ENCODE data around the gene COX4I1. TPM values are rescaled to one million over a fixed set of nuclear protein-coding genes. Genes with fewer than 3 reads are reported as not detected.
"Not testable (repeated sequence)": the region's sequence is repeated elsewhere in the genome, so short reads cannot be mapped to it uniquely, and the experiment has no call there.

COX4I1 gene
- total RNA-seq, 1 experiment from 2014 or later: 506 TPM

DNA sequence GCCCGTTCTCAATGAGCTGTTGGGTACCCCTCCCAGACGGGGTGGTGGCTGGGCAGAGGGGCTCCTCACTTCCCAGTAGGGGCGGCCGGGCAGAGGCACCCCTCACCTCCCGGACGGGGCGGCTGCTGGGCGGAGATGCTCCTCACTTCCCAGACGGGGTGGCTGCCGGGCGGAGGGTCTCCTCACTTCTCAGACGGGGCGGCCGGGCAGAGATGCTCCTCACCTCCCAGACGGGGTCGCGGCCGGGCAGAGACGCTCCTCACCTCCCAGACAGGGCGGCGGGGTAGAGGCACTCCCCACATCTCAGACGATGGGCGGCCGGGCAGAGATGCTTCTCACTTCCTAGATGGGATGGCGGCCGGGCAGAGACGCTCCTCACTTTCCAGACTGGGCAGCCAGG is 8.6 kb downstream of the COX4I1 start:
- not testable (repeated sequence) for H3K14ac ChIP-seq (ENCODE audit: insufficient read depth, low read length); H3K27me3 Mint-ChIP-seq (ENCODE audit: low read depth); H2BK12ac ChIP-seq (ENCODE audit: insufficient read length, low read depth, low read length); H2BK5ac ChIP-seq (ENCODE audit: insufficient read length, low read length); H3K4me2 ChIP-seq (ENCODE audit: insufficient read depth, insufficient read length, low read length); H3K23ac ChIP-seq (ENCODE audit: insufficient read length, low read depth, low read length); H3K56ac ChIP-seq (ENCODE audit: insufficient read length, low read depth, low read length); H3K27ac ChIP-seq (ENCODE audit: insufficient read length, low read depth, low read length); H3K79me2 ChIP-seq (ENCODE audit: insufficient read depth, low read length); H3K4me1 ChIP-seq (ENCODE audit: insufficient read depth, low read length); DNase-seq; H3K9ac ChIP-seq (ENCODE audit: extremely low read depth, insufficient read length, low read length); H3T11ph ChIP-seq (ENCODE audit: low read length); H3K23me2 ChIP-seq (ENCODE audit: insufficient read length, low read depth, low read length, poor library complexity, severe bottlenecking); H3K4me1 Mint-ChIP-seq; H2BK15ac ChIP-seq (ENCODE audit: low read depth, low read length); H3K18ac ChIP-seq (ENCODE audit: insufficient read length, low read depth, low read length); H3K9me3 Mint-ChIP-seq; H4K5ac ChIP-seq (ENCODE audit: insufficient read length, low read depth, low read length); H2AFZ ChIP-seq (ENCODE audit: low read length); H3K27ac Mint-ChIP-seq; H4K8ac ChIP-seq (replicated peaks; ENCODE audit: insufficient read length, low read depth, low read length); H3K79me1 ChIP-seq (ENCODE audit: insufficient read depth, low read depth, low read length, poor library complexity, severe bottlenecking); H3K27me3 ChIP-seq (ENCODE audit: insufficient read depth, low read length); H3K9me3 ChIP-seq (ENCODE audit: control insufficient read depth, low read depth, low read length); H2BK20ac ChIP-seq (ENCODE audit: low read depth, low read length, poor library complexity, severe bottlenecking); H2BK120ac ChIP-seq (ENCODE audit: low read depth, low read length, poor library complexity, severe bottlenecking); H2AK5ac ChIP-seq (ENCODE audit: insufficient read length, low read length); H3K4me3 Mint-ChIP-seq; H4K20me1 ChIP-seq (ENCODE audit: control insufficient read depth, insufficient read depth, insufficient read length); H4K91ac ChIP-seq (ENCODE audit: insufficient read length, low read depth, low read length); H3K4ac ChIP-seq (ENCODE audit: low read depth, low read length)
- WGBS (ENCODE audit: extremely low coverage, insufficient read length, low lambda C conversion rate): no CpG with 5 or more reads among the region's 27 CpGs
- H3K36me3 Mint-ChIP-seq (ENCODE audit: insufficient read depth in 1 of 3, low read depth in 3 of 3): peaks cover 38 to 51% (median 40%) of the 10 kb centered on the region in 3 experiments

All from H9 (cell line).